ENCODE data around the gene SMIM38.

The SMIM38 gene

DNA sequence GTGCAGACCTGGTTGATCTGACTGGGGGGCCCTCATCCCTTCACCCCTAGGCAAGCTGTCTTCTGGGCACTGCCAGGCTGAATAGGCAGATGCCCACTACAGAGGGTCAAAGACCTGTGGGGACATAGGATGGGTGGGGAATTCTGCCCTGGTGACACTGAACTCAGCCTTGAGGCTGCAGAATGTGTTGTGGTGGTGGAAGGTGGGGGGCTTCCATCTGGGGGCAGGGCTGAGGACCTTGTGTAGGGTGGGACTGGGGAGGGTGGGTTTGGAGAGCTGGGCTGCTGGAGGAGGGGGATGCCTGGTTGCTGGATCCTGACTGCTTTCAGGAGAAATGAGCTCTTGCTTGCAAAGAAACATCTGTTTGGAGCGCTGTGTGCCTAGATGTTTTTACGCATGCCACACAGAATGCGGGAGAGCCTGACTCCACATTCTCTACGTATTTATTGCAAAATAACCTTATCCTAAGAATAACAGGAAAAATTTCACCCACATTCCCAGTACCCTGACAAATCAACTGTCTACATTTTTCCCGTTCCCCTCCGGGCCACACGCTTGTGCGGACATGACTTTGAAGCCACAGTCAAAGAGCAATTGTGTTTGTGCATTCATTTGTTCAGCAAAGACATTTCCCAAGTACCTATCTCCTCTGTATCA, 18.3 kb downstream of the SMIM38 start:
- in situ Hi-C loops (cut with MboI; ENCODE audit: low sequenced_read_pairs) = no loop called here

DNA sequence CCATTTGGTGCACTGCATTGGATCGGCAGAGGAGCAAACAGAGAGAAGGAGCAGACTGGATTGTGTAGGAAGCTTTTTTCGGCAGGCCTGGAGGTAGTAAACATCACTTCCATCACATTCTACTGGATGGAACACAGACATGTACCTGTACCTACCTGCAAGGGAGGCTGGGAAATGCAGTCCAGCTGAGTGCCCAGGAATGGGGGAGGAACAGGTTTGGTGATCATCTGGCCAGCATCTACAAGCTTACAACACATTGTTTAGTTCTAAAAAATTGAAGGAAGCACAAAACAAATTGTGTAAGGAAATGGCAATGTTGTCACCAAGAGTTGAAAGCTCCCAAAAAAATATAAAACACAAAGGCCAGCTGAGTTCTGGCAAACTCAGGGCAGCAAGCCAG, 19.1 kb downstream of the SMIM38 start:
- in situ Hi-C loops (cut with MboI; ENCODE audit: low sequenced_read_pairs) = no loop called here

DNA sequence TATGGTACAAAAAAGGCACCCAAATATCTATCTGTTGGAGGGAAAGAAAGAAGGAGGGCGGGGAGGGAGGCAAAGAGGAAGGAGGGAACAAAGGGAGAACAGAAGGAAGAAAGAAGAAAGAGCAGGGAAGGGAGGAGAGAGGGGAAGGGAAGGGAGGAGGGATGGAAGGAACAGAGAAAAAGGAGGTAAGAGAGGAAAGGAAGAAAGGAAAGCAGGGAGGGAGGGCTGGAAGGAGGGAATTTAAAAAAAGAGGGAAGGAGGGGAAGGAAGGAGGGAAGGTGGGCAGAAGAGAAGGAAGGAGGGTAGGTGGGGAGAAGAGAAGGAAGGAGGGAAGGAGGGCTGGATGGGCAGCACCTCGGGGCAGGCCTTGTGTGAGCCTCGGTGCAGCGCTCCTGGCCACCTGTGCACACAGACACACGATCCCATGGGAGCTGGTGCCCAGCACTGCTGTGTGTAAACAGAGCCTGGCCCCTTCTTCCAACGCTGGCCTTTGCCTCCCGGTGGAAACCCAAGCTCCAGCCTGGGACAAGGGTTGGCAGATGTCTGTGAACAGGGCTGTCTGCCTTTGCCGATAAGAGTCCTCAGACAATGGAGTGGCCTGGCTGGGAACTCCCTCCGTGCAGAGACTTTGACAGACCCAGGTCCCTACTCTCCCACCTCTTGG, 23.2 kb downstream of the SMIM38 start:
- in situ Hi-C loops (cut with MboI; ENCODE audit: low sequenced_read_pairs) = no loop called here

DNA sequence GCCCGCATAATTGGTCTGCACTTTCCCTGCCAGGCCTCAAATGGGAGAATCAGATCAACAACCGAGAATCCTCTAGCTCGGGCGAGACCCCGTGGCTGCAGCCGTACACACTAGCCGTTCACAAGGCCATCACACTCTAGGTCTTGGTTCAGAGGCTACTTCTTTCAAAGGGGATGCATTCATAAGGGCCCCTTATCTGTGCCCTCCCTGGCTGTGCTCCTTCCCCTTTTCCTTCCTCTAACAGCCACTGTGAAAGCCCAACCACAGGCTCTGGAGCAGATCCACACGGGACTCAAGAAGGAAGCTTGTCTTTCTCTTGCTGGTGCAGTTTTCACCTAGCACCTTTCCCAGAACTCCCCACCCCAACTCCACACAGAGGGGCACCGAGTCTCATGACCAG, 24.5 kb downstream of the SMIM38 start:
- in situ Hi-C loops (cut with MboI; ENCODE audit: low sequenced_read_pairs) = no loop called here

DNA sequence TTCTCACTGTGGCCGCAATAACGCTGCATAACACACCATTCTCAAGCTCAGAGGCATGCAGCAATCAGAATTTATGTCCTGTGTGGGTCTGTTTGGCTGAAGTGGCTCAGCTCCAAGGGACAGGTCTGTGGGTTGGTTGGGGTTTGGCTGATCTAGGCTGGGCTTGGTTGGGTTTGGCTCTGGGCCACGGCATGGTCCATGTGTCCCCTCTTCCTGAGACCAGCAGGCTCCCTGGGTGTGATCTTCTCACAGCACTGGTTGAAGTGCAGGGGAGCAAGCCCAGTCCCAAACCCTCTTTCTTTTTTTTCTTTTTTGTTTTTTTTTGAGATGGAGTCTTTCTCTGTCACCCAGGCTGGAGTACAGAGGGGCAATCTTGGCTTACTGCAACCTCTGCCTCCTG, 25.0 kb downstream of the SMIM38 start:
- in situ Hi-C loops (cut with MboI; ENCODE audit: low sequenced_read_pairs) = no loop called here

DNA sequence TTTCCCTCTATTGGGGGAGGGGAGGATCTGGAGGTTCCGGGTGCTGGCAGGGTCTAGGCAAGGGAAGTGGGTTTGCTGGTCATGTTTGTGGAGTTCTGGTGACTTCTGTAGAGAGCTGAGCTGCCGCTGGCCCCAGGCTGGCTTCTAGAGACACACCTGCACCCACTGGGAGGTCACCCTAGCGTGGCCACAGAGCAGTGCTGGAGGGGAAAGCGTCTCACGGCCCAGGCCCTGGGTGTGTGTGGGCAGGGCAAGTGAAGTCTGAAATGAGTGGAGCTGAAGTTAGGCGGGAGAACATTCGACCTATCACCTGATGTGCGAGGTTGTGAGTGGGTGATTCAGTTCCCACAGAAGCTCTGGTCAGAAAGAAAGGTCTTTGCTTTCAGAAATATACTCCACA, 27.9 kb downstream of the SMIM38 start:
- in situ Hi-C loops (cut with MboI; ENCODE audit: low sequenced_read_pairs) = no loop called here

DNA sequence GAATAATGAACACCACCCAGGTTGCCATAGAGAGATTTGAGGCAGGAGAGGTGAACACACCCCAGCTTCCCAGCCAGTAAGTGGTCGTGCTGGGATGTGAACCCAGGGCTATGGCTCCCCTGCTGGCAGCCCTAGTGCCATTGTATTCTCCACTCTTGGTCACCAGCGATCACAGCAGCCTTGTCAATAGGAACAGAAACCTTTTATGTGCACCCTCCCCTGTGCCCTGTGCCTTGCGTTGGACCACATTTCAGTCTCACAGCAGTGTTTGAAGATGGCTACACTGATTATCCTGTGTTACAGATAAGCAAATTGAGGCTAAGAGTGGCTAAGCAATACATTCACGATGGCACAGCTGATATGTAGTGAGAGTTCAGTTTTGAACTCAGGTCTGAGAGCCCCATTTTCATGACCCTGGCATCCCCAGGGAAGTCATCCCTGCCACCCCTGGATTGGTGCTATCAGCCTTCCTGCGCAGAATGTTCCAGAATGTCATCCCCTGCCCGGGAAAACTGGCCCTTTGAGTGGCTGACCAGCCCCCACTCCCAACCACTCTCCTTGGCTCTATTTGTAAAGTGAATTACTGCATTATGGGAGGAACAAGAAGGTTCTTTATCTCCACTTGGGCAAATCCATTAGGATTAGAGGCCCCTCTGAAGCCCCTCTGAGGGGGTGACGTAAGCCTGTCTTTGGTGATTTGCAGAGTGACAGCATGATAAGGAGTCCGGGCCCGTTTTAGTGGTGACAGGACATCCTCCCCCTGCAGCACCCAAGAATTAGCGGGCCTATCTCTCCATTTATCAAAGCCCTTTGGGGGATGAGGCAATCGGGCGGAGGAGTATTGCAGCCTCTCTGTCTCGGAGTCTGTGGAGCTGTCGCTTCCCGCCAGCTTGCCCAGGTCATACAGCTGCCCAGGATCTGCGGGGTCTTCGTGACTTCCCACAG, 30.9 kb downstream of the SMIM38 start:
- in situ Hi-C loops (cut with MboI; ENCODE audit: low sequenced_read_pairs) = no loop called here

DNA sequence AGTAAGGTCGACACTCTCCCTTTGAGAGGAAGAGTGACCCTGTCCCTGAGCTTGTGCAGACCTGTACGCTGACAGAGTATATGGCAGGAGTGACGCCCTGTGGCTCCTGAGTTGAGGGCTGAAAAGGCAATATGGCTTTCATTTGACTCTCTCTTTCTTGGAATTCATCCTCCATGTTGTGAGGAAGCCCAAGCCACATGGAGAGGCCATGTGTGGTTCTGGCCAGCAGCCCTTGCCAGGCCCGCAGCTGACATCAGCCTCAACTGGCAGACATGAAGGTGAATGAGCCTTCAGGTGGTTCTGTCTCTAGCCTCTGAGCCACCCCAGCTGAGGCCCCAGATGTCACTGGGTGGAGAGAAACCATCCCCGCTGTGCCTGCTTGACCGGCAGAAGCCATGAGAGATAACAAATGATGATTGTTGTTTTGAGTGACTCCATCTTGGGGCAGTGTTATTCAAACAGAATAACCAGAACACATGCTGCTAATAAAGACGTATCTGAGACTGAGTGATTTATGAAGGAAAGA, 31.9 kb downstream of the SMIM38 start:
- in situ Hi-C loops (cut with MboI; ENCODE audit: low sequenced_read_pairs) = no loop called here

DNA sequence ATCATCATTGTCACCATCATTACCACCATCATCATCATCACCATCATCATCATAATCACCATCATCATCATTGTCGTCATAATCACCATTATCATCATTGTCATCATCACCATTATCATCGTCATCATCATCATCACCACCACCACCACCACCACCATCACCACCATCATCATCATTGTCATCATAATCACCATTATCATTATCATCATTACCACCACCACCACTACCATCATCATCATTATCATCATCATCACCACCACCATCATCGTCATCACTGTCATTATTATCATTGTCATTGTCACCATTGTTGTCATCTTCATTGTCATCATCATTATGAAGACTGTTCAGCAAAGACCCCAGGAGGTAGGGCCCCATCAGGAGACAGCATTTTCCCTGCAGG, 33.3 kb downstream of the SMIM38 start:
- in situ Hi-C loops (cut with MboI; ENCODE audit: low sequenced_read_pairs) = no loop called here

GRCh38 chr11:69190796-69191536, 35.2 kb downstream of the SMIM38 start:
- in situ Hi-C loops (cut with MboI; ENCODE audit: low sequenced_read_pairs) = no loop called here

DNA sequence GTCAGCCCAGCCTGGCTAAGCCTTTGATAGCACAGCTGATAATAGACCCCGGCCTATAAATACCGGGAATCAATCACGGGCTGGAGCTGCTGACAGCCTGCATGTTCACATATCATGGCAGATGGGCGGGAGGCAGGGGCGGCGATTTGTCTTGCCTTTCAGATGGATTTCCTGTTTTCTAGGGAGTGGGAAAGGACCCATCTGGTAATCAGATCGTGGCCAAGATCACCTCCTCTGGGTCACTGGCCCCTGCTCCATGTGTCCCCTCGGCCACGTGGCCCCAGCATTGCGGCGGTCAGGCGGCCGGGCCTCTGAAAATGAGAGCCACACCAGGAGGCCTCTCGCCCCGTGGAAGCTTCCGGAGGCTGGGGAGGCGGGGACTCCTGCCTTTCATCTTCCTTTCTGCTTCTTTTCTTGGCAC, 36.6 kb downstream of the SMIM38 start:
- in situ Hi-C loops (cut with MboI; ENCODE audit: low sequenced_read_pairs) = no loop called here

- in situ Hi-C loops (cut with MboI; ENCODE audit: low sequenced_read_pairs) = no loop called here
Observed at GRCh38 chr11:69193151-69193550, 37.4 kb downstream of the SMIM38 start.

- in situ Hi-C loops (cut with MboI; ENCODE audit: low sequenced_read_pairs) = no loop called here
Observed at GRCh38 chr11:69193629-69194028, 37.9 kb downstream of the SMIM38 start.

DNA sequence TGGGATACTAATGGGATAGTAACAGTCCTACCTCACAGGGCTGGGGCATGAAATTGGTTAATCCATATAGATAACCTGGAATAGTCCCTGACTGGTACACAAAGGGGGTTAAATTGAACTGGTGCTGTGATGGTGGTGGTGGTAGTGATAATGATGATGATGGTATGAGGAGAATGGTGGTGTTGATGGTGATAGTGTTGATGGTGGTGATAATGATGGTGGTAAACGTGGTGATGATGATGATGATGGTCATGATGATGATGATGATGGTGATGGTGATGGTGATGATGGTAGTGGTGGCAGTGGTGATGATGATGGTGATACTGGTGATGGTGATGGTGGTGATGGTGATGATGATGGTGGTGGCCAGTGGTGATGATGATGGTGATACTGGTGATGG, 38.7 kb downstream of the SMIM38 start:
- in situ Hi-C loops (cut with MboI; ENCODE audit: low sequenced_read_pairs) = no loop called here

DNA sequence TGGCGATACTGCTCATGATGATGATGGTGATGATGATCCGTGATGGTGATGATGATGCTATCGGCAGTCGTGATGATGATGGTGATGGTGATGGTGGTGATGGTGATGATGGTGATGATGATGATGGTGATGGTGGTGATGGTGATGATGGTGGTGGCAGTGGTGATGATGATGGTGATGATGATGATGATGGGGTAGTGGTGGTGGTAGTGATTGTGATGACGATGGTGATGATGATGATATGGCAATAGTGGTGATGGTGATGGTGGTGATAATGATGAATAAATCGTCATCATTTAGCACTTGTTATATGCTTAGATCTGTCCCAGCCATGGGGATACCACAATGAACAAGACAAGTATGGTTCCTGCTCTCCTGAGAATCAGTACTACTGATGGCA, 39.2 kb downstream of the SMIM38 start:
- in situ Hi-C loops (cut with MboI; ENCODE audit: low sequenced_read_pairs) = no loop called here

- in situ Hi-C loops (cut with MboI; ENCODE audit: low sequenced_read_pairs) = no loop called here
Observed at GRCh38 chr11:69195824-69196782, 40.4 kb downstream of the SMIM38 start.

GRCh38 chr11:69196783-69197169, 41.0 kb downstream of the SMIM38 start:
- in situ Hi-C loops (cut with MboI; ENCODE audit: low sequenced_read_pairs) = no loop called here

- in situ Hi-C loops (cut with MboI; ENCODE audit: low sequenced_read_pairs) = no loop called here
Observed at GRCh38 chr11:69198891-69199582, 43.3 kb downstream of the SMIM38 start.
